GM19043 (cell line): ENCODE measurements around the gene RASGRP3.
A peak's percentile ranks its signal among the peaks of the same experiment; 100 is the strongest.
"Not testable (repeated sequence)": the region's sequence is repeated elsewhere in the genome, so short reads cannot be mapped to it uniquely, and the experiment has no call there.

Experiments used
- ATAC-seq: cut with Tn5 transposase; IDR thresholded peaks from one replicate; pipeline ENCODE4 v1.9.1; 2021; ENCODE audit warnings: low read depth; ENCODE audit not compliant: unreplicated experiment

Gene RASGRP3

DNA sequence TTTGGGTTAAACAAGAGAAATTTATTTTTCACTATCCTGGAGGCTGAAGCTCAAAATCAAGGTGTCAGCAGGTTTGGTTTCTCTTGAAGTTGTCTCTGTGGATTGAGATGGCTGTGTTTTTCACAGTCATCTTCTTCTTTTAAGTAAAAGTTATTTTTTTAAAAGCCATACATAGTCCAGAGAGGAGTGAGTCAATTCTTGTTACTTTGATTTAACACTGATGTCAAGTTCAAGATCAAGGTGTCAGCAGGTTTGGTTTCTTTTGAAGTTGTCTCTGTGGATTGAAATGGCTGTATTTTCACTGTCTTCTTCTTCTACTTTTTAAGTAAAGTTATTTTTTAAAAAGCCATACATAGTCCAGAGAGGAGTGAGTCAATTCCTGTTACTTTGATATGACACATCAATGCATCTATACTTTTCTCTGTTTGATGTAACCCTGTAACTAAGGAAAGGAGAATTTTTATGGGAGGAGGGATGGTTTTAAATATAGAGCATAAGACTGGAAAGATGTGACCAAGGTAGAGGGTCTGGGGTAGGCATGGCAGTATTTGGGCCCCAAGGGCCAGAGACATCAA lies 22.5 kb upstream of the RASGRP3 start:
- ATAC-seq = no peak

DNA sequence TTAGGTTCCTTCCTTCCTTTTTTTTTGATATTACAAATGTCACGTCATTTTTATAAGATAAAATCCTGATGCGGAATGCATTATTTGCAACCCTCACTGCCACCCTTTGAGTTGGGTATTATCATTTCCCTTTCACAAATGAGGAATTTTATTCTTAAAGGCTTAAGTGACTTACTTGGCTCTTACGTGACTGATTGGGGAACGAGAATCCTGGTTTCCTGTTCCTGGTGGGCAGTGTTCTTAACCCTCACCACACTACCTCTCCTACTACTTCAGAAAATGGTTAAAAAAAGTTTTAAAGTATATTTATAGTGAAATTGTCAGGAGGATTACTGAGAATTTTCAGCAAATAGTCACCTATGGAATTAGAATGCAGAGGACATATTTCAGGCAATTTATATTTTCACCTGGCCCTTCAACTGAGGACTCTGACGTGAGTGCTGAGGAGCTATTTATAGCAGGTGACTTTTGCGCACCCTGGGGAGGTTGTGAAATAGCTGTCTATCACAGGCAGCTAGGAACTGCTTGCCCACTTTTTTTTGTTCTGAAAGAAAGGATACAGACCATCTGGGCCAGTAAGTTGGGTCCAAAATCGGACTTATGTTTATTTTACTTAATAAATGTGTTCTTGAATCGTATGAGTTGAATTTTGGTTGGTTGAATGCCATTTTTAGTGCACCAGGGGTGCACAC lies 18.7 kb upstream of the RASGRP3 start:
- ATAC-seq = peak; percentile 92

DNA sequence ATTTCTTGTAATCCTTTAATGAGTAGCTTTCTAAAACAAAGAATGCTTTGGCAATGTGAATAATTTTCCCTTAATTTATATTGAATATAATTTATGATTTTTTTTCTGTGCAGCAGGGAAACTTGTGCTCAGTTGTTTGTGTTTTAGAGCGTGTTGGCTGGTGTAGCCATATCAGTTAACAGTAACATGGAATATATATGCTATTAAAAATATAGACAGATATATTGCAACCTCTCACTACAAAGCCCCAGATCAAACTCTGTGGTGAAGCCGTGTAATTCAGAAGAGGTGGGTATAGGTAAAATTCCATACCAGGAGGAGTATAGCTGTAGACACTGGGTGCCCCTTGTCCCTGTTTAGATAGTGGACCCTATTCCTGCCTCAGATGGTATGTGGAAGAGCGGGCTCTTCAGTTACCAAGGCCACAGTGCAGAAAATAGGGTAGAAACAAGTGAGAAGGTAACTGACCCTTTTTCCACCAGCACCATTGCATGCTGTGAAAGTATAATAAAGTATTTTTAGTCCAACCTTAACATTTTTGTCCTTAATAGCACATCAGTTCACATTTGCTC lies 18.1 kb upstream of the RASGRP3 start:
- no peak for ATAC-seq

DNA sequence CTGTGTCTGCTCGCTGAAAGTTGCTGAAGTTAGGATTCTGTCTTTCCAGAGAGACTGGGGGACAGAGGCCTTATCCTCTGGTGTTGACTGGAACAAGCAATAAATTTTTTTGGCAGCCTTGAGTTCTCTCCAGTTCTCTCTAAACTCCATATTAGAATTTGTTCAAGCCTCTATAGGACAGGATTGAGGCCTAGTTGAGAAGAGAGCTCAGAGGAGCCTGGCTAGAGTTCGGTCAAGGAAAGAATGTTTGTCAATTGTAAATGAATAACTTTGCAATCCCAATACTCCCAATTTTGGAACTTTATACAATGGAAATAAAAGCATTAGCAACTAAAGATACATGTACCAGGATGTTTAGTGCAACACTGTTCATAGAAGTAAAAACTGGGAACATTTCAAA lies 16.7 kb upstream of the RASGRP3 start:
- ATAC-seq = no peak

DNA sequence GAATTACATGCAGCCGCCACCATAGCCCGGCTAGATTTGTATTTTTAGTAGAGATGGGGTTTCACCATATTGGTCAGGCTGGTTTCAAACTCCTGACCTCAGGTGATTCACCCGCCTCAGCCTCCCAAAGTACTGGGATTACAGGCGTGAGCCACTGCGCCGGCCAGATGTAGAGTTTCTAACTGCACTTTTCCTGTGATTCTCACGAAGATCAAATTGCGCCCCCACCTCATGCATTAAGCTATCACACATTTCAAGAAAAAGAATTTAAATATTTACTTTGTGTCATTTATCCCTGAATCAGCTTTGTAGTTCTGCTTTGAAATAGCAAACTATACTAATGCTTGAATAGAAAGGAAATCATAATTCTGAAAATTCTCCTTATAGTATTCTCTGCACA lies 13.9 kb upstream of the RASGRP3 start:
- ATAC-seq = not testable (repeated sequence)

DNA sequence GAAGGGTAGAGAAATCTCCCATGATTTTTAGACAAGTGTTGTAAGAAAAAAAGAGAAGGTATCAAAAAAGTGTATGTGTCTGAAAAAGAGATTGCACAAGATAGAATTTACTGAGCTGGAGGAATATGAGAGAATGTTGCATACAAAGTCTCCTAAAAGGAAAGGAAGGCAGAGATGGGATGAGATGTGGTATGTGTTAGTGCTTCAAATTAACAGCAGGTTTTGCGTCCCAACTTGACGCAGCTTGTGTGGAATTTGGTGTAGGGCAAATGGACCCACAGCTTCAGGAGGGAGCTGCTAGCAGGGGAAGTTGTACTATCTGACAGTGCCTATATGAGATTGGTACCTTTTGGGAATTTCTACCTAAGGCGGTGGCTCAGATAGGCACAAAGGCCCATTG lies 9.0 kb upstream of the RASGRP3 start:
- no peak for ATAC-seq

DNA sequence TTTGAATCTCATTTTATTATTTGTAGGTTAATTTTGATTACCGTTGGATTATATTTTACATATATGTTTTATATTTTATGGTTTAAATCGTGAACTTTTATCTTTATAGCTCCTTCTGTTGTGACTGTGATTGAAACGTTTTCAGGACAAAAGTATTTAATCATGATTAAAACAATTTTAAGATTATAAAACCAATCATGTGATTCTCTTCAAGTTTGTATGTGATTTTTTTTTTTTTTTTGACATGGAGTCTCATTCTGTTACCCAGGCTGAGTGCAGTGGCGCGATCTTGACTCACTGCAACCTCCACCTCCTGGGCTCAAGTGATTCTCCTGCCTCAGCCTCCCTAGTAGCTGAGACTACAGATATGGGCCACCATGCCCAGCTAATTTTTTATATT lies 7.2 kb upstream of the RASGRP3 start:
- ATAC-seq = no peak

DNA sequence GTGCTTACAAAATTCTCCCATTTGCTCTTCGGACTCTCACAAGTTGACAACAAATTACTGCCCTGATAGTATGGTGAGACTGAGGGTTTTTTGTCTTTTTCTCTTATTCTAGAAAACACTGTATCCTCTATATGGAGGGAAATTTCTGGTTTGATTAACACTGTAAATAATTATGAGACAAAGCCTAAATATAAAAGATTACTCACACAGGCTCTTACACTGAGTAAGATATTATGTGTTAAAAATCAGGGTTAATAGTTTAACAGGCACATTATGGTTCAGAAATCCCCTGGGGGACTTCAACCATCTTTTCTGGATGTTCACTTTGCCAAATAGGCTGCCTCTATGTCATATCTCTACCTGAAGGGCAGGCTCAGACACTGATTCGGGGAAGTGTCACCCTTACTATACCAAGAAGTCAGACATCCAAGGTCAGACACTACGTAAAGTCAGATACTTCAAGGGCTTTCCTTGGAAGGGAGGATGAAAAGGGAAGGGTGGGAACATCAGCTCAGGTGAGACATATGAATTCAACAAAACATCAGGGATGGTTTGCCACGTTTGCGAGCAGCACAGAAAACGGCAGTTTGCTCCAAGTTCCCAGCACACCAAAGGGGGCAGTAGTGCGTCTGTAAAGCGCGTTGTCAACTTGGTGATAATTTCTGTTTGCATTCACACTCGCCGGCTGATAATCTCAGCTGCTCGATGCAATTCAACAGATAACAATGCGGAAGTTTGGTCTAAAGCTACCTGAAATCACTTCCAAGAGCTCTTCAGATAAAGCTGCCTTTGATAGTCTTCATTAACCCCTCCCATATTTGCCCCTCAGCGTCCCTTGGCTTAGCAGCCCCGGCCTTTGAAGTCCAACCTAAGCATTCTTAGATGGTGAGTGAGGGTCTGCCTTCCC lies 972 bp upstream of the RASGRP3 start:
- peak; percentile 46 for ATAC-seq

DNA sequence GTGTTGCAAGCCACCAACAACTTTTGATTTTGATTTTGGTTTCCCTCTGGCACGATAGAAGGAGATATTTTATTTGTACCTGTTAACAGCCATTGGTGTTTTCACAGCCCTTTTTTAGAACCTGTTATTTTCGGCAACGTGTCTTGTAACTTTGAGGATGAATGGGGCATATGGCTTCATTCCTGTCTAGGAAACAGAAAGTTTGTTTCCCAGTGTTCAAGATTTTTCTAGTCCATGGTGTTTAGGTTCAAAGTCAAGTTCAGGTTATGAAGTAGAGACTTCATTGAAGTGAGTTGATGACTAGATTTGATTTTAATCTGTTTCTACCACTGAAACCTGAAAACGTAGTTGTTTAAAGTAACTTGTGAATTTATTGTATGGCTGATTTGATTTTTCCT lies 343 bp downstream of the RASGRP3 start:
- ATAC-seq = no peak

DNA sequence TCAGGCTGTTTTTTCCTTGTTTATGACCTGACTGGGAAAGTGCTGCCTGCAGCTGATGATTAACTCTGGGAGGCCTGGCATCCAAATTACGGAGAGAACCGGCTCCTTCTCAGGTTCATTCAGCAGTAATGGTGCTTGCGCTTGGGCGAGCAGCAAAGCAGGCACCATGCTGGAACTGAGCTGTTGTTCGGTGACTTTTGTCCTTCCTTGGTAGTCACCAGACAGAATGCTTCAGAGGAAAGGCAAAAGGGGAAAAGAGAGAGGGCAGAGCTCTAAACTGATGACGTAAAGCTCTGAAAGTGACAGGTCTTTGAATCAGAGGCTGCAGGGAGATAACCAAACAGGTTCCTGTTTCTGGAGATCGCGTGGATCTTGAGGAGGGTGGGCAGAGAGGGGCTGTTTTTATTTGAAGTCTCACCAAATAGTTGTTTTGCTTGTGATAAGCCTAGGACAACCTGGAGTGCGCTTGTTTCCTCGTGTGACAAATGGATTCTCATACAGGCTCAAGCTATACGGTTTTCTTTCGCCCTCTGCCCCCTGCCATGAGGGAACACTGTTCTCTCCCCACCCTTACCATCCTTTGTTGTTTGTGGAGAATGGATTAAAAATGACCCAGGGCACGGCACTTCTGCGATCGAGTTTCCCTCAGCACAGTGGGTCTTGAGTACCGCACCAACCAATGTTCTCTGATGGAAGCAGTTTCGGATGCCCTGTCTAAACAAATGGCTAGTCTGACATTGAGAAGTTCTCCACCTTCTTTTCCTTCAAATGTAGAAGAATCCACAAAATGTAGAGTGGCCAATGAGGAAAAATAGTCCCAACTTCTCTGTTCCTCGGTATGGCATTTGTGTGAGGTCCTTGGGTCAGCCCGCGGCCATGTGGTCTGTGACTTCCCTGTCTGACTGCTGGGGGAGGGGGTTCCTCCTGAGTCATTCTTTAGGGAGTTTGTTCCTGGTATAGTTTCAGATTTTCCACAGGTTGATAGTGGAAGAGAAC lies 1.3 kb downstream of the RASGRP3 start:
- peak; percentile 26 for ATAC-seq

DNA sequence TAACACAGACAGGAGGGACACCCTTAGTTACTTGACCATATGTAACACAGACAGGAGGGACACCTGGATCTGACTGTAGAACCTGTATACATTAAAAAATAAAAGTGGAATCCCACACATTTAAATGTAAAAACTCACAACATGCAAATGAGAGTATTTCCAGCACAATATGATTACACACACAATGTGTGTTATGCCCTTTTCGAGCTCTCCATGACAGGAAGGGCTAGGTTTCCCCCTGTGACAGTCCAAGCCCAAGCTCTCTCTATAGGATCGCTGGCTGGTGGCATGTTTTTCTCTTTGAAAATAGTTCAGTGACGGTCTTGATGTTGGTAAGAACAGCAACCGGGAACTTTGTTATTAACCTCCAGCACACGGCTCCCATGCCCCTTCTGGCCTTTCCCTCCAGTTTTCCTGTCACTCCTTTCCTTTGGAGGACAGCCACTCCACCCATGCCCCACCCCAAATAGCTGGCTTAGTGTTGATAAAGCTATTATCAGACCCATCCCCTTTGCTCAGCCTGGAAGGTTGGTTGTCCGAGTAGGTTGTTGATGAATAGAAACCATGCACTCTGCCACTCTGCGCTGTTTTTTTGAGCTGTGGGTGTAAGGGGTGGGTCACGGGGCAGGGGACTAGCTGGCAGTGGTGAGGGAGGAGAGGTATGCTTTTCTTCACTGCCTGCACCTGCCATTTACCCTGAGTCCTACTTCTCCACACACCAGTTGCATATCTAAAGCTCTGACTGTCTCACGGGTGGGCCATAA lies 2.7 kb downstream of the RASGRP3 start:
- no peak for ATAC-seq

DNA sequence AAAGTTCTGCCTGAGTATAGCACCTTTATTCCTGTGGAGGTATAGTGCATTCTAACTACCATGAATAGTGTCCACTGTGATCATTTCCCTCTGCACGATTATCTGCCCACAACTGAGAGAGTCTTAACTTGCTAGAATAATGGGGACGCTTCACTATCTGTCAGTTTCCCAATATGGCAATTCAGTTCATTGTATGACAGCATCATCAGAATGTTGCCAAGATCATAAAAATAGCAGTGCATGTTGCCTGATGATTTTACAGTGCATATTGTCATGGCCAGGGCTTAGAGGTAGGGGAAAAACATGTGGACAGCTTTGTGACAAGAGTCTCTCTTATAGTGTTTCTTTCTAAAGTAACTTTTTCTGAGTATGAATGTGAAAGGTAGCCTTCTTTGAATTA lies 6.1 kb downstream of the RASGRP3 start:
- no peak for ATAC-seq

DNA sequence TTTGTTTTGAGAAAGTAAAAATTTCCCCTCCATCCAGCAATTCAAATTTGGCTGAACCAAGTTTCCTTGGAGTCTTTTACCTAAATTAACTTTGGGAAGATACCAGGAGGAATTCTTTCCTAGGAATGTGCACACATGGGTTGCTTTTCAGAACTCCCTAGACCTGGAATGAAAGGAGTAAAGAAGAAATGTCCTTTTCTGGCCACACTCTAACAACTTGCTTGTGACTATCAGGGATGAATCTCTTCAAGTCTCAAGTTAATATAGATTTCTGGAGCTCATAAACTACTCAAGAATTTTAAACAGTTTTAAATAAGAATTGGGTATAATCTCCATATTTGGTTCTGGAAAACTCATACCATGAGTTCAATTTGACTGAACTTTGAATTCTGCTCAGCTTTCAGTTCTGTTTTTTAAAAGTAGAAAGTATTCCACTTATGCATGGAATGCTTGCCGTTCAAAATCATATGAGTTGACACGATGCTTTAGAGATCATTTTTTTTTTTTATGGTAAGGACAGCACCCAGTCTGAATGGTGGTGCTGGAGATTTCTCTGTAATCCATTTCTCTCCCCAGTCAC lies 7.7 kb downstream of the RASGRP3 start:
- no peak for ATAC-seq

DNA sequence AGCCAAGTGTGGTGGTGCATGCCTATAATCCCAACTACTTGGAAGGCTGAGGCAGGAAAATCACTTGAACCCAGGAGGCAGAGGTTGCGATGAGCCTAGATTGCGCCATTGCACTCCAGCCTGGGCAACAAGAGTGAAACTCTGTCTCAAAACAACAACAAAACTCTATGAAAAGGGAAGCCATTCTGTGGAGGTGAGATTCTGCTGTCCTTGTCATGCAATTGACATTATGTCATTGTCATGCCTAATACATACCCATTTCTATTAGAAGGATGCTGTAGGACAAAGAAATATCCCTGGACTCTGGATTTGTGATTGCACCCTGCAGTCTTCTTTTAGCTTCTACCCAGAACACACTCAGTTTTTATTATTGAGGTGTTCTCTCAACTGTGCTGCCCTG lies 8.6 kb downstream of the RASGRP3 start:
- no peak for ATAC-seq

DNA sequence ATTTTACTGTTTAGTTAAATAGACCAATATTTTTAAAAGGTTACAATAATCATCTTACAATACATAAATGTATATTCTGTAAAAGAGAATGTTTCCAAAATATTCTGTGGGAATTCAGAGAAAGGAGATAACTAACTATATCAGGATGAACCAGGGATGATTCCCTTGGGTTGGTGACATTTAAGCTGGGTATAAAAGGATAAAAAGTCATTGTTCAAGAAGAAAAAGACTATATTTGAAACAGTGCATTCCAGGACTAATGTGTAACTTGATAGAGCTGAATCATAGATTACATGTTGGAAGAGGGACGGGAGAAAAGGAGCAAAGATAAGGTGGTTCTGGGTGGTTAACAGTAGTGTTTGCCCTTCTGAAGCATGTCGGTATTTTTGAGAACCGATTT lies 10.1 kb downstream of the RASGRP3 start:
- ATAC-seq = no peak

DNA sequence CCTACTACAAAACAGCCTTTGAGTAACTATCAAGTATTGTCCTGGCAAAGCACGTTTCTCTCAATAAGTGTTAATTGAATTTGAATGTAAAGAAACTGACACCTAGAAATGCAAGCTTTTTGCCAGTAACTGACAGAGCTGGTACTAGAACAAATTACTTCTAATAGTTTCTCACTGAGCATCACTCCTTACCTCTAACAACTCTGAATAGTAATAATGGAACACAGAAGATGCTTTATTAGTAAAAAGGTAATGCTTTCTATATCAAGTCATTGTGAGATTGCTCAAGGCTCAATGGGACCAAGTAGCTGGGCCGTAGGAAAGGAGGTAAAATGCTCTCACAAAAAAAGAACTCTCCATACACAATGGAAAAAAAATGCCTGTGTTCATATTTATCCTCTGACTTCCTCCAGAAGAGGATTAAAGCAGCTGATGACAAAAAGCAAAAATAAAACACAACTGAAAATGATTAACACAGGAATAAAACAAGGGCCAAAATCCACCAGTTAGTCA lies 11.8 kb downstream of the RASGRP3 start:
- ATAC-seq = peak; percentile 38

DNA sequence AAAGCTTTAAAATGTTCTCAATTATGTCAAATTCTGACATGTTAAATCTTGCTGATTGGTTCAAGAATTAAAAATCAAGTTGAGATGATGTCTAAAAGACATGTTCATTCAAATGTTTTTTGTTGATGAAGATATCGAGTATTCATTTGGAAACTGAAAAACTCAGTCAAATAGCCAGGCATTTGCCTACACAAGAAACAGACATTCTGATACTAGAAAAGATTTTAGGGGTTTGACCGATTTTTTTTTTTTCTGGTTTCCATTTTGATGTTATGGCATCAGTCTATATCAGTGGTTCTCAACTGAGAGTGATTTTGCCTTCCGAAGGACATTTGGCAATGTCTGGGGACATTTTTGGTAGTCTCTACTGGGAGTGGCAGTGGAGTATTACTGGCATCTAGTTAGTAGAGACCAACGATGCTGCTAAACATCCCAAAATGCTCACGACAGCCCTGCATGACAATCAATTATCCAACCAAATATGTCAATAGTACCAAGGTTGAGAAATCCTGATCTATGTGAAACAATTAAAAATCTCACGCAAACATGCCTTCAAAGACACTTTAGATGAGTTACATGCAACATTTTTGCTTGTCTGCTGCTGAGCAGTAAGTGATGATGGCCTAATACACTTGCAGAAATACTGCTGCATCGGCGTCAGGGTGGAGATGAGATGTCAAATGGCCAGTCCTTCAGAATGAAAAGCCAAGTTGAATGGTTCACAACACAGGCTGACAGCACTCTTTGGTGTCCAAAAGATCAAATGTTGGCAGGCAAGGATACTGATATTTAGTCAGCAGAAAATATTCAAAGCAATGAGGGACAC lies 12.5 kb downstream of the RASGRP3 start:
- ATAC-seq = peak; percentile 44

DNA sequence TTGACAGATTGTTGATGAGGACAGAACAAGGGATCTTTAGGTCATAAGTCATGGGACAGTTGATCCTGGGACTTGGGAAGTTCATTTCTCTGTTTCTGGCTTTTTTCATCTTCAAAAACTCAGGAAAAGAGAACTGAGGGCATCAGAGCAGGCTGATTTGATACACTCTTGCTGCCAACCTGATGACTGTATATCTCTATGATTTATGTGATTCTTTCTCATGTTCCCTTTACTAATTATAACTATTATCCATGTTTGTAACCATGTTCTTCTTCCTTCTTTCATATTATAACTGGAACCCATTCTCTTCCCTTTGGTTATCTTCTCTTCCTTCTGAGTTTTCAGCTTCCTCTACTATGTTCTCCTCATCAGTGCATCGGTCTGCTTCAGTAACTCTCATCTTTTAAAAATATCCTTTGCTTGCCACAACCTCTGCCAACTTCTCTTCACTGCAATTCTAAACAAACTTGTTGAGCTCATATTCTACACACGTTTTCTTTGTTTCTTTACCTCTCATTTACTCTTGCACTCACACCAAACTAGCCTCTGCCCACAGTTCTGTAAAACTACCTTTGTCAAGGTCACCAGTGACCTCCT lies 13.5 kb downstream of the RASGRP3 start:
- ATAC-seq = no peak
